Limb (tissue), 2 donors: ENCODE data around the gene ST7.

Experiments
- DNase-seq, 2 donors: peaks; one replicate each; pipeline ENCODE4 v3.0.0-alpha.2; 2016; ENCODE audit errors: extremely low spot score in 2 of 2

Gene ST7

GRCh38 chr7:116977172-116977571 lies 23.9 kb downstream of the ST7 start:
- DNase-seq: no peak

- DNase-seq: no peak
These were observed 24.7 kb downstream of the ST7 start for GRCh38 chr7:116978006-116978405.

- no peak for DNase-seq
These were observed 26.1 kb downstream of the ST7 start for GRCh38 chr7:116979430-116979829.

- no peak for DNase-seq
These were observed 27.1 kb downstream of the ST7 start for GRCh38 chr7:116980354-116980753.

GRCh38 chr7:116981939-116982338 lies 28.6 kb downstream of the ST7 start:
- DNase-seq: no peak

- DNase-seq: no peak
These were observed 31.2 kb downstream of the ST7 start for GRCh38 chr7:116984511-116984910.

GRCh38 chr7:116984917-116985316 lies 31.6 kb downstream of the ST7 start:
- DNase-seq: peak in 1 of 2 donors; percentile 51

GRCh38 chr7:116985575-116985974 lies 32.3 kb downstream of the ST7 start:
- no peak for DNase-seq

- DNase-seq: no peak
These were observed 33.6 kb downstream of the ST7 start for GRCh38 chr7:116986611-116987565.

GRCh38 chr7:116988363-116988989 lies 35.2 kb downstream of the ST7 start:
- DNase-seq: peak in 1 of 2 donors; percentile 33

GRCh38 chr7:116990056-116990455 lies 36.8 kb downstream of the ST7 start:
- DNase-seq: no peak

GRCh38 chr7:116991233-116991632 lies 37.9 kb downstream of the ST7 start:
- no peak for DNase-seq

GRCh38 chr7:116994611-116995010 lies 41.3 kb downstream of the ST7 start:
- no peak for DNase-seq

GRCh38 chr7:116997972-116998371 lies 44.7 kb downstream of the ST7 start:
- DNase-seq: no peak

- no peak for DNase-seq
These were observed 45.4 kb downstream of the ST7 start for GRCh38 chr7:116998567-116999175.

- no peak for DNase-seq
These were observed 46.0 kb downstream of the ST7 start for GRCh38 chr7:116999311-116999710.

GRCh38 chr7:117001283-117001682 lies 48.0 kb downstream of the ST7 start:
- no peak for DNase-seq

- no peak for DNase-seq
These were observed 51.6 kb downstream of the ST7 start for GRCh38 chr7:117004899-117005298.

GRCh38 chr7:117005449-117005848 lies 52.1 kb downstream of the ST7 start:
- DNase-seq: no peak

GRCh38 chr7:117006907-117007684 lies 53.8 kb downstream of the ST7 start:
- no peak for DNase-seq

- no peak for DNase-seq
These were observed 55.0 kb downstream of the ST7 start for GRCh38 chr7:117008118-117008885.
